SKM-1 (cell line): ENCODE measurements around the gene ASPG.

Source experiments
- DNase-seq: peaks from one replicate; lab custom pipeline; 2025; ENCODE audit not compliant: unreplicated experiment; lab: John Stamatoyannopoulos, UW

Gene ASPG

GRCh38 chr14:104085032-104085888, at the start of gene ASPG:
TSS of gene ASPG (plus strand) at chr14:104085700. CDS start at chr14:104085771, 71 bp downstream.
- DNase-seq = no peak

DNA sequence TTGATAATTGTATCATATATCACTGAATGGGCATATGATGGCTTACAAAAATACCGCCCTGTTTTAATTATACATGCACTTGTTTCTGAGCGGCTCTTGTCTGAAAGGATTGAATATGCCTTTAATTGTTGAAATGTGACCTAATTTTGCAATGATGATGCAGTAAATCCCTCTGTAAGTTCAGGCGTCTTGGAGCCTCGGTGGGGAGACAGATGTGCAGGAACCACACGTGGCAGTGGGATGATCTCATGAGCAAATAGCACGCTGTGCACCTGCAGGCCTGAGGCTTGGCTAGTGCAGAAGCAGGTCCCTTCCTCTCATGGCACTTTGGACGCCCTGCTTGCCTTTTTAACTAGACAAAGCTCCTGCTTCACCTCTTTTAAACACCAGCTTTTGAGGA, 49.3 kb upstream of the ASPG start:
- DNase-seq = no peak

- DNase-seq = no peak
Measured at GRCh38 chr14:104037074-104037473, 48.4 kb upstream of the ASPG start.

DNA sequence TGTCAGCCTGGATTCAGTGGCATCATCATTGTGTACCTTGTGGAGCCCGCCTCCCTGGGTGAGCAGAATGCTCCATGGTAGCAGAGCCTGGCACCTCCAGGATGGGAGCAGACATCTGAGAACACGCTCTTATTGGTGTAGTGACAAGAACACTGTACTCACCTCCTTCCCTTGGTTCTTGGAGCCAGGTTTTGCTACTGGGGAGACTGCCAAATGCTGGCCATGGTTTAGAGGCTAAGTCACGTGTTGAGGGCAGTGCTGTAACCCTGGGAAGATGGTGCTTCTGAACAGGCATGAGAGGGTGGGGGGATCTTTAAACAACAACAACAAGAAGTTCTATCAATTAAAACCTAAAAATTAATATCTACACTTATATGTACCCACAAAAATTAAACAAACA, 47.6 kb upstream of the ASPG start:
- no peak for DNase-seq

DNA sequence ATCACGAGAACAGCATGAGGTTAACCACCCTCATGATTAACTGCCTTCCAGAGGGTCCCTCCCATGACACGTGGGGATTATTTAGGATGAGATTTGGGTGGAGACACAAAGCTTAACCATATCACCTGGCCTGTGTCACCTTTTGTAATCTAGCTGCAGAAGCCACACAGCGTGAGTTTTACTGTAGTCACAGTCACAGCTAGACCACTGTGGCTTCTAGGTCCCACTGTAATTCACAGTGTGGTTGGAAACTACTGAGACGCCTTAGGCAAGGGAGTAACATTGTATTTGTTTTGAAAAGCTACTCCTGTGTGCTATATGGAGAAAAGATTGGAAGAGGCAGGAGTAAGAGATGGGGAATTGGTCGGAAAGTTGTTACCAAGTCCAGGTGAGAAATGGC, 46.3 kb upstream of the ASPG start:
- no peak for DNase-seq

GRCh38 chr14:104040539-104040938, 45.0 kb upstream of the ASPG start:
- no peak for DNase-seq

- DNase-seq = no peak
Measured at GRCh38 chr14:104041430-104042104, 43.9 kb upstream of the ASPG start.

- no peak for DNase-seq
Measured at GRCh38 chr14:104044016-104044415, 41.5 kb upstream of the ASPG start.

DNA sequence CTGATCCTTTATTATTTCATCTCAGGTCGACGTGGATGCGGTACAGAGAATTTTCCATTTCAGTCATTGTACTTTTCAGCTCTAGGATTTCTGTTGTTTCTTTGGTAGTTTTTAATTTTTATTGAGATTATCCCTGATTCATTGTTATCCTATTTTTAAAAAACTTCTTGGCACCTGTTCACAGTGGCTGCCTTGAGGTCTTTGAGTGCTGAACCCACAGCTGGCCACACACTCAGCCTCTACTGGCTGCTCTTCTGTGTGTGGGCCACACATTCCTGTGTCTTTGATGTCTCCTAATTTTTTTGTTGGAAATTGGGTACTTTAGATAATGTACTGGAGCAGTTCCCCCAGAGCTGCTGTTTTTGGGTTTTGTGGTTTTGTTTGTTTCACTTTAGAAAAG, 37.7 kb upstream of the ASPG start:
- DNase-seq = no peak

GRCh38 chr14:104048758-104049507, 36.6 kb upstream of the ASPG start:
- no peak for DNase-seq

DNA sequence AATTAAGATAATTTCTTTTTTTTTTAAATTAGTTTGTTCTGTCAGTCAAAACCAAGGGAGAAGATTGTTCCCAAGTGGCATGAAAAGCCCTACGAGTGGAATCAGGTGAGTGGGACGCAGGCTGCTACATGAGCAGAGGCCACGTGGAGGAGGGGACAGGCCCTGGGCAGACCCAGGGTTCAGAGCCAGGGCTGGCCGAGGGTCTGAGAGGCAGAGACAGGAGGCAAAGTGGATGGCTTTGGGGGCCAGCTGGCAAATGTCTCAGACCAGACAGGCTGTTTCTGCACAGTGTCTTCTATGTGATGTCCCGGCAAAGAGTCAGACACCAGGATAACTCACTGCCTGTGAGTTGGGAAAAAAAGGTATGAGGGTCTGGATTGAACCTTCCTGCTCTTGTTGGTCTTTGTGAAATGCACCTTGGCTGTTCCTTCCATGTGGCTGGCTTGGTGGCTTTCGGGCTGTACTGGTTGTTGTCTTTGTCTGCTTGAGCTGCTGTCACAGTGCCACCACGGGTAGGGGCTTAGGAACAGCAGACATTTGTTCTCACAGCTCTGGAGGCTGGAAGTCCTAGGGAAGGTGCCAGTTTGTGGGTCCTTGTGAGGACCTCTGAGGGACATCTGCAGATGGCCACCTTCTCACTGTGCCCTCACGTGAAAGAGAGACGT, 35.8 kb upstream of the ASPG start:
- DNase-seq = no peak

DNA sequence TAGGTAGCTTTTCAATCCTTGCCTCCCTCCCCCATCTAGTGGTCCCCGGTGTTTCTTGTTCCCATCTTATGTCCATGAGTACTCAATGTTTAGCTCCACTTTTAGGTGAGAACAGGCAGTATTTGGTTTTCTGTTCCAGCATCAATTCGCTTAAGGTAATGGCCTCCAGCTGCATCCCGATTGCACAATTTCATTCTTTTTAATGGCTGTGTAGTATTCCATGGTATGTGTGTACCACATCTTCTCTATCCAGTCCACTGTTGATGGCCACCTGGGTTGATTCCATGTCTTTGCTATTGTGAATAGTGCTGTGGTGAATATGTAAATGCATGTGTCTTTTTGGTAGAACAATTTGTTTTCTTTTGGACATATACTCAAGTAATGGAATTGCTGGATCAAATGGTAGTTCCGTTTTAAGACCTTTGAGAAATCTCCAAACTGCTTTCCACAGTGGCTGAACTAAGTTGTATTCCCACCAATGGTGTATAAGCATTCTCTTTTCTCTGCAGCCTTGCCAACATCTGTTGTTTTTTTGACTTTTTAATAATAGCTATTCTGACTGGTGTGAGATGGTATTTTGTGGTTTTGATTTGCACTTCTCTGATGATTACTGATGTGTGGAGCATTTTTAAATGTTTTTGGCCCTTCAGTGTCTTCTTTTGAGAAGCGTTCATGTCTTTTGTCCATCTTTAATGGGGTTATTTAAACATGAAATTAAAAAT, 34.2 kb upstream of the ASPG start:
- DNase-seq = no peak

GRCh38 chr14:104054222-104054905, 31.1 kb upstream of the ASPG start:
- DNase-seq = no peak

- no peak for DNase-seq
Measured at GRCh38 chr14:104062281-104062680, 23.2 kb upstream of the ASPG start.

- DNase-seq = no peak
Measured at GRCh38 chr14:104064003-104064402, 21.5 kb upstream of the ASPG start.

DNA sequence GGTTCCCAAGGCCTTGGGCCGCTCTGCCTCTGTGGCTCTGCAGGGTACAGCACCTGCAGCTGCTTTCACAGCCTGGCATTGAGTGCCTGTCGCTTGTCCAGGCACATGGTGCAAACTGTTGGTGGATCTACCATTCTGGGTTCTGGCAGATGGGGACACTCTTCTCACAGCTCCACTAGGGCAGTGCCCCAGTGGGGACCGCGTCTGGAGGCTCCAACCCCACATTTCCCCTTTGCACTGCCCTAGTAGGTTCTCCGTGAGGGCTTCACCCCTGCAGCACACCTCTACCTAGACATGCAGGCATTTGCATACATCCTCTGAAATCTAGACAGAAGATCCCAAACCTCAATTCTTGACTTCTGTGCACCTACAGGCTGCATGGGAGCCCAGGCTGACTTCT, 19.2 kb upstream of the ASPG start:
- no peak for DNase-seq

GRCh38 chr14:104066719-104067295, 18.7 kb upstream of the ASPG start:
- no peak for DNase-seq

DNA sequence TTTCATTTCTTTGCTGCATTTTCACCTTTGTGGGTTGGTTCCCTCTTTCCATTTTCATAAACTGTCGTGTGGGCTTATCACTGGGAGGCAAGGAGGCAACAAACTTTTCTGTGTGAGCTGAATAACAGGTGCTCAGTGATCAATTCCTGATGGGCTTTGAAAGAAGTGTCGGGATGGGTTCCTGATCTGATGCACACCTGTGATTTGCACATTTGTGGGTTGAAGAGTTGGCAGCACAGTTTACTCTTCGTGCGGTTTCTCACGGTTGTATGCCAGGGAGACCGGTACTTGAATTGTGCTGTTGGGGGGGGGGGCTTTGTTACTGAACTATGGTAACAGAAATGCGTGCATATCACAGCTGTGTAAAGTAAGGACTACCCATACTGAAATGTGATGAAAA, 16.0 kb upstream of the ASPG start:
- DNase-seq = no peak

- no peak for DNase-seq
Measured at GRCh38 chr14:104072586-104072985, 12.9 kb upstream of the ASPG start.

DNA sequence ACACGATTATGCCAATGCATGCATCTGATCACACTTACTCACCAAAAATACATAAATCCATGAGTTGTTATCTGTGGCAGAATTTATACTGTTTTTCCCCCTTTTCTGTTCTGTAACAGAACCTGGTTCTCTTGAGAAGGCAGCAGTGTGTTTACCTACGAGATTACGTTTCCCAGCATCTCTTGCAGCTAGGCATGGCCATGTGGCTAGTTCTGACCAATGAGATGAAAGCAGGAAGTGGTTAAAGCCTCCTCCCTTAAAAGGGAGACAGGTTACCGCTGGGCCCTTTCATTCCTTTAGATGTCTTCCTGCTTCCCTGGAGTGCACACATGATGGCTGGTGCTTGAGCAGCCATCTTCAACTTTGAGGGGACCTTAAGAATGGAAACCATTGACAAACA, 11.7 kb upstream of the ASPG start:
- DNase-seq = no peak
